ENCODE results near the gene MESP1.

Gene MESP1

DNA sequence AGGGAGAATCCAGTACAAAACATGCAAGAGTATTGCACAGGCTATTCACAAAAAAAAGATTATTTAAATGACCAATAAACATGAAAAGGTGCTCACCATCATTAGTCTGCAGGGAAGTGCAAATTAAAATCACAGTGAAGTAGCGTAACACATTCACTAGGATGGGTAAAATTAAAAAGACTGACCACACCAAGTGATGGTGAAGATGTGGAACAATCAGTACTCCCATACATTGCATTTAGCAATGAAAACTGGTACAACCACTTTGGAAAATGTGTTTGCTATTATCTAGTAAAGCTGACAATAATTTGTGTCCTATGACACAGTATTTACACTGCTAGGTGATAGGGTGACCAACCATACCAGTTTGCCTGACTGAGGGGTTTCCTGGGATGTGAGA is 26.4 kb downstream of the MESP1 start:
- no peak for DNase-seq (ENCODE audit: low read depth in 2 of 2)

DNA sequence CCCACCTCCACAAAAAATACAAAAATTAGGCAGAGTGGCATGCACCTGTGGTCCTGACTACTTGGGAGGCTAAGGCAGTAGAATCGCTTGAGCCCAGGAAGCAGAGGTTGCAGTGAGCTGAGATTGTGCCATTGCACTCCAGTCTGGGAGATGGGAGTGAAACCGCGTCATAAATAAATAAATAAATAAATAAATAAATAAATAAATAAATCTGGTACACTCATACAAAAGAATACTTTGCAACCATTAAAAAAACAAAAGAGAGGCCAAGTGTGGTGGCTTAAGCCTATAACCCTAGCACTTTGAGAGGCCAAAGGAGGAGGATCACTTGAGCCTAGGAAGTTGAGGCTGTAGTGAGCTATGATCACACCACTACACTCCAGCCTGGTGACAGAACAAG is 28.0 kb downstream of the MESP1 start:
- DNase-seq (ENCODE audit: low read depth in 2 of 2): no peak

DNA sequence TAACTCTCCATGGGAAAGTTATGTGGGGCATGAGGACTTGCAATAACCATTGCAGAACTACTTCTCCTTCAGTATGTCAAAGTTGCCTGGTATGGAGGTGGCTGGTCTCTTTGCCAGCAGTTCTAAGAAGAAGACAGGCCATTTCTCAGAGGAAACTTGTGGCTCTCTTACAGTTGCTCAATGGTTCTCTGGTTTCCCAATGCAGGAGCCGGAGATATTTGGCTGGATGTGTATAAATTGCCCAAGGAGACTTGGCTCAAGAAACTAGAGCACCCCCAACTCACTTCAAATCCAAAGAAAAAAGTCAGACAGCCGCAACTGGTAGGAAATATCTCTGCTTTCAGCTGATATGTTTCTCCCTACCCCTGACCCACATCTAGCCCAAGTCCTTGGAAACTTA is 36.3 kb downstream of the MESP1 start:
- no peak for DNase-seq (ENCODE audit: low read depth in 2 of 2)

DNA sequence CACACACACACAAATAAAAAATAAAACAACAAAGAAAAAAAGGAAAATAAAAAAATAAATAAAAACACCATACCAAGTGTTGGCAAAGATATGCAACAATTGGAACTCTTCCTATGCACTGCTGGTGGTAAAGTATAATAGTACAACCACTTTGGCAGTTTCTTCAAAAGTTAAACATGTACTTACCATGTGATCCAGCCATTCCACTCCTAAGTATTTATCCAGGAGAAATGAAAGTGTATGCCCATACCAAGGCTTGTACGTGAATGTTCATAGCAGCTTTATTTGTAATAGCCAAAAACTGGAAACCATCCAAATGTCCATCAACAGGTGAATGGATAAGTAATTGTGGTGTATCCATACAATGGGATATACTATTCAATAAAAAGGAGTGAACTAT is 43.5 kb downstream of the MESP1 start:
- DNase-seq (ENCODE audit: low read depth in 2 of 2): no peak

DNA sequence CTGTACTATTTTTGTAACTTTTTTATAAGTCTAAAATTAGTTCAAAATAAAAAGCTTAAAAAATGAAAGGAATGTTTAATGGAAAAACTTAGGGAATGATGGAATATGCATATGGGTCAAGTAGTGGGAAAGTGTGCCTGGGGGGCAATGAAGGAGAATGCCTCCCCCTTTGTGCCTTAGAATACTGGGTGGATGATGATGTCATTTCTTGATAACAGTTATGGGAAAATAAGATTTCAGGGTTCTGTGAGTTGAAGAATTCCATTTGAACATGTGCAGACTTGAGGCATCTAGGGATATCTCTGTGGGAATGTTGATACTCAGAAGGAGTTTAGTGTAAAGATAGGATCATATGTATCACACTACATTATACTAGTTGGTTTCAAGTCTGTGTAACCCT is 46.6 kb downstream of the MESP1 start:
- DNase-seq (ENCODE audit: low read depth in 2 of 2): no peak
